ENCODE results near the gene PPIP5K2.
"Not testable (repeated sequence)": the region's sequence is repeated elsewhere in the genome, so short reads cannot be mapped to it uniquely, and the experiment has no call there.

Gene PPIP5K2

DNA sequence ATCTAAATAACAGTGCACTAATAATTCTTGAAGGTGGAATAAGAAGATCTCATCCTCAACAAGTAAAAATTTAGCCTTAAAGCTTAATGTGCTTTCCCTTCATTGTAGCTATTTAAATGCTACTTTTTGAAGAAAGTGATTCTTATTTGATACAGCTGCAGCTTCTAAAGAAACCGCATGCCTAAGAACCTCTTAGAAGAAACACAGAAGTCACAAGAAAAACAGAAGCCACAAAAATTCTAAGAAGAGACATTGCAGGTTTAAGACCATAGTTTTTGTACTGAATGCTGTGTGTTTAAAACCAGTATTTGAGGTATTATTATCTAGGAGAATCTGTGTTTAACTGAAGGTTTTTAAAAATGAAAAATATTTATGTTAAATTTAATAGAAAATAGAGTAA is 68.3 kb downstream of the PPIP5K2 start:
- DNase-seq (ENCODE audit: low read depth), result no peak
- no peak overlapping the region for H3K4me3 ChIP-seq (ENCODE audit: control insufficient read depth, low read depth, low read length)
- no peak for TF ChIP-seq CTCF (conservative IDR thresholded peaks at IDR 0.05; ENCODE audit: control insufficient read depth, insufficient read depth, low read depth, low read length)

DNA sequence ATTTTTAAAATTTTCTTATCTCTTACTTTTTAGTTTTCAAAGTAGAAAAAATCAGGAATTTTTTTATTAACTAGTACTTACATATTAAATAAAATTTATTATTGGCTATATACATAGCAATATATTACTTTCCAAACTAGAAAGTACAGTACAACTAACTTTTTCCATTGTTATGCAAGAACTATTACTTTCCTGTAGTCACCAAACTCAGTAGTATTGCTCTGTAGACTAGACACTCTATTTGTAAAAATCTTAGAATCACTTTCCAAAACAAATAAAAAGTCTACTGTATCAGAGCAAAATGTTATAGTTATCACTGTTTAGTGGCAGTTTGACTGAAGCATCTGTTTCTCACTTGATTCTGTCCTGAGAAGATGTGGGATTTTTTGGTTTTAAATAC is 83.1 kb downstream of the PPIP5K2 start:
- TF ChIP-seq CTCF (conservative IDR thresholded peaks at IDR 0.05; ENCODE audit: control insufficient read depth, insufficient read depth, low read depth, low read length), result no peak
- H3K4me3 ChIP-seq (ENCODE audit: control insufficient read depth, low read depth, low read length), result no peak overlapping the region
- no peak for DNase-seq (ENCODE audit: low read depth)

DNA sequence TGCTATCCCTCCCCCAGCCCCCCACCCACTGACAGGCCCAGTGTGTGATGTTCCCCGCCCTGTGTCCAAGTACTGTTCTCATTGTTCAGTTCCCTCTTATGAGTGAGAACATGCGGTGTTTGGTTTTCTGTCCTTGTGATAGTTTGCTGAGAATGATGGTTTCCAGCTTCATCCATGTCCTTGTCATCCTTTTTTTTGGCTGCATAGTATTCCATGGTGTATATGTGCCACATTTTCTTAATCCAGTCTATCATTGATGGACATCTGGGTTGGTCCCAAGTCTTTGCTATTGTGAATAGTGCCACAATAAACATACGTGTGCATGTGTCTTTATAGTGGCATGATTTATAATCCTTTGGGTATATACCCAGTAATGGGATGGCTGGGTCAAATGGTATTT is 84.9 kb downstream of the PPIP5K2 start:
- not testable (repeated sequence) for DNase-seq (ENCODE audit: low read depth); H3K4me3 ChIP-seq (ENCODE audit: control insufficient read depth, low read depth, low read length)

DNA sequence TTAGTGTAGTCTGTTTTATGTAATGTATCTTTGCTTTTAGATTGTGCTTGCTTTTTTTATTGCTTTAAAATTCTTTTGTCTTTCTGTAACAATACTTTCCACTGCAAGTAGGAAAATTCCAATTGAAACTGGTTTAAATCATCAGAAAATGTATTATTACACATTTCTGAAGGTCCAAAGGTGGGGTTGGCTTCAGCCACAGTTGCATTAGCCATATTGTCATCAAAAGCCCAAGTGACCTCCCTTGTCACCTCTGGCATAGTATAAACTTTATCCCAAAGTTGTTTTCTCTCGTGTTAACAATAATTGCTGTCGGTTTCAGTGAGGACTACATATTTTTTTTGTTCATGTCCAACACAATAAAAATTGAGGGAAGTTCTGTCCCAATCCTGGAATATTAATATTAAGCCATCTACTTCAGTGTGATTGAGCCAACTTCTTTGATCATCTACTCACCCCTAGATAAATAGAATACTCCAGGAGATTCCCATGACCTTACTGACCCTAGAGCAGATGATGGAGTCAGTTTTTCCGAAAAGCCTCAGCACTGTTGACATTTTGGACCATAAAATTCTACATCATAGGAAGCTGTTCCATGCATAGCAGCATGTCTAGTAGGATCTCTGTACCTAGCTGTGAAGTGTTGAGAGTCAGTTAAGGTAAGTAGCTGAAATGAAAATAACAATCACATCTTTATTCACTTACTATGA is 86.0 kb downstream of the PPIP5K2 start:
- TF ChIP-seq CTCF (conservative IDR thresholded peaks at IDR 0.05; ENCODE audit: control insufficient read depth, insufficient read depth, low read depth, low read length), result no peak
- DNase-seq (ENCODE audit: low read depth), result no peak
- no peak overlapping the region for H3K4me3 ChIP-seq (ENCODE audit: control insufficient read depth, low read depth, low read length)

- H3K4me3 ChIP-seq (ENCODE audit: control insufficient read depth, low read depth, low read length), result no peak overlapping the region
- no peak for TF ChIP-seq CTCF (conservative IDR thresholded peaks at IDR 0.05; ENCODE audit: control insufficient read depth, insufficient read depth, low read depth, low read length)
- DNase-seq (ENCODE audit: low read depth), result no peak
Observed at GRCh38 chr5:103207011-103207410, 86.9 kb downstream of the PPIP5K2 start.

- no peak for TF ChIP-seq CTCF (conservative IDR thresholded peaks at IDR 0.05; ENCODE audit: control insufficient read depth, insufficient read depth, low read depth, low read length)
- DNase-seq (ENCODE audit: low read depth), result peak; percentile 13
Observed at GRCh38 chr5:103207653-103208052, 87.6 kb downstream of the PPIP5K2 start.

DNA sequence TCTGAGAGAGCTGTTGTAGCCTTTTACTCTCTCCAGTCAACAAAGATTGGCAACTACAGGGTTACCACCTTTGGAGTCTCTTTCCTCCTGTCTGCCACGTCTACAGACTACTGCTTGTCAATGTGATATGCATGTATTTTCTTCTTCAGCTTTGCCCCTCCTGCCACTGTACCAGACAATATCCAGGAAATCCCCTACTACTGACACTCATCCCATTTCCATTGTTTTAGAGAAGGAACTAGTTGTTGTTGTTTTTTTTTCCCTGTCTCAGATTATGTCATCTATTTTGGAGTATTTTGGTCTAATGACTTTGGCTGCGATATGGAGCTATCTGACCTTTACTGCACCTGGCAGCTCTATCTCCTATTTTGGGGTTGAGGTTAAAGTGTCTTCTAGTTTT is 88.4 kb downstream of the PPIP5K2 start:
- no peak for TF ChIP-seq CTCF (conservative IDR thresholded peaks at IDR 0.05; ENCODE audit: control insufficient read depth, insufficient read depth, low read depth, low read length)
- H3K4me3 ChIP-seq (ENCODE audit: control insufficient read depth, low read depth, low read length), result no peak overlapping the region
- DNase-seq (ENCODE audit: low read depth), result no peak

More at GRCh38 chr5:103207653-103208052, 87.6 kb downstream of the PPIP5K2 start:
- no peak overlapping the region for H3K4me3 ChIP-seq (ENCODE audit: control insufficient read depth, low read depth, low read length)
